ENCODE data around the gene HAT1.

DNA sequence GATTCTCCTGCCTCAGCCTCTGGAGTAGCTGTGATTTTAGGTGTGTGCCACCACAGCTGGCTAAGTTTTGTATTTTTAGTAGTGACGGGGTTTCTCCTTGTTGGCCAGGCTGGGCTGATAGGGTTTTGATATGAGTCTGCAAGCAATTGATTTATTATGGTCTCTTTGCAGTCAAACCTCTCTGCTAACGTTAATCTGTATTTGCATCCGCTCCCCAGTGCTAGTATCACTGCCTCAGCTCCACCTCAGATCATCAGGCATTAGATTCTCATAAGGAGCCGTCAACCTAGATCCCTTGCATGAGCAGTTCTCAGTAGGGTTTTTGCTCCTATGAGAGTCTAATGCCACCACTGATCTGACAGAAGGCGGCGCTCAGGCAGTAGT, 19.0 kb downstream of the HAT1 start:
- TF ChIP-seq MAX (CRISPR knock-in tag; IDR thresholded peaks at IDR 0.05): no peak
- TF ChIP-seq, protein P1, sequence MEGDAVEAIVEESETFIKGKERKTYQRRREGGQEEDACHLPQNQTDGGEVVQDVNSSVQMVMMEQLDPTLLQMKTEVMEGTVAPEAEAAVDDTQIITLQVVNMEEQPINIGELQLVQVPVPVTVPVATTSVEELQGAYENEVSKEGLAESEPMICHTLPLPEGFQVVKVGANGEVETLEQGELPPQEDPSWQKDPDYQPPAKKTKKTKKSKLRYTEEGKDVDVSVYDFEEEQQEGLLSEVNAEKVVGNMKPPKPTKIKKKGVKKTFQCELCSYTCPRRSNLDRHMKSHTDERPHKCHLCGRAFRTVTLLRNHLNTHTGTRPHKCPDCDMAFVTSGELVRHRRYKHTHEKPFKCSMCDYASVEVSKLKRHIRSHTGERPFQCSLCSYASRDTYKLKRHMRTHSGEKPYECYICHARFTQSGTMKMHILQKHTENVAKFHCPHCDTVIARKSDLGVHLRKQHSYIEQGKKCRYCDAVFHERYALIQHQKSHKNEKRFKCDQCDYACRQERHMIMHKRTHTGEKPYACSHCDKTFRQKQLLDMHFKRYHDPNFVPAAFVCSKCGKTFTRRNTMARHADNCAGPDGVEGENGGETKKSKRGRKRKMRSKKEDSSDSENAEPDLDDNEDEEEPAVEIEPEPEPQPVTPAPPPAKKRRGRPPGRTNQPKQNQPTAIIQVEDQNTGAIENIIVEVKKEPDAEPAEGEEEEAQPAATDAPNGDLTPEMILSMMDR (IDR thresholded peaks at IDR 0.05): no peak
- no peak for TF ChIP-seq STAT6 (CRISPR knock-in tag; conservative IDR thresholded peaks at IDR 0.05; ENCODE audit: low read depth)
- no peak for TF ChIP-seq NR2C2 (CRISPR knock-in tag; IDR thresholded peaks at IDR 0.05)
- no peak for TF ChIP-seq NFE2L1 (CRISPR knock-in tag; IDR thresholded peaks at IDR 0.05)
- TF ChIP-seq ZBTB21 (CRISPR knock-in tag; IDR thresholded peaks at IDR 0.05; ENCODE audit: borderline replicate concordance): no peak

Measured in WTC11 (cell line).